Measurements from ENCODE around the gene HAPLN2. TPM values are rescaled to one million over a fixed set of nuclear protein-coding genes. Genes with fewer than 3 reads are reported as not detected.
A peak's percentile ranks its signal among the peaks of the same experiment; 100 is the strongest.

Gene HAPLN2
- total RNA-seq, 1 donor from 2014 or later, result not detected

DNA sequence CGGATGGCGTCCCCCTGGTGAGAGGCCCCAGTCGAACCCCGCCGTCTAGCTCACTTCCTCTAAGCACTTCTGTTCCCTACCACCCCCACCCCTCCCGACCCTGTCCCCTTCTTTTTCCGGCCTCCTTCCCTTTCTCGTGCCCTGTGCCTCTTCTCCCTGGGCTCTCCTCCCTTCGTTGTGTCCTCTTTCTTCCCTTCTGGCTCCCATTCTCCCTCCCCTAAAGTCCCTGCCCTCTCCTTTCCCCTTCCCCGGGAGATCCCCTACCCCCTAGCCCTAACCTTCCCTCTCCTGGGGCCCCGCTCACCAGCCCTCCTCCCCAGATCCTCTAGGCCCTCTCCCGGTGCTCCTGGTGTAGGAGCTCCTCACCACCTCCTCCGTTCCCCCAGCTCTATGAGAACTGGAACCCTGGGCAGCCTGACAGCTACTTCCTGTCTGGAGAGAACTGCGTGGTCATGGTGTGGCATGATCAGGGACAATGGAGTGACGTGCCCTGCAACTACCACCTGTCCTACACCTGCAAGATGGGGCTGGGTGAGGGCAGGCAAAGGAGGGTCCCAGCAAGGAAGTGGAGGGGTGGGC is 38.6 kb downstream of the HAPLN2 start:
- H3K9me3 Mint-ChIP-seq, result no peaks in the 10 kb centered on the region
- Histone ChIP-seq H4K20me1 (ENCODE audit: low read depth) (peaks cover 24% of the 10 kb centered on the region), H3K4me2 (peak overlapping the region; percentile 67), H3K9me3 (ENCODE audit: low read depth) (no peaks in the 10 kb centered on the region), H2AFZ (replicated peaks) (no peak overlapping the region), H3K36me3 (no peaks in the 10 kb centered on the region), H3F3A (ENCODE audit: low read depth) (peaks cover 26% of the 10 kb centered on the region), H3K79me2 (ENCODE audit: low read depth) (no peaks in the 10 kb centered on the region), H3K9ac (no peak overlapping the region), H3K27ac (no peak overlapping the region), H3K4me1 (peaks cover 35% of the 10 kb centered on the region), H3K4me3 (no peak overlapping the region), H3K27me3 (peaks cover 70% of the 10 kb centered on the region)
- TF ChIP-seq, protein P1, sequence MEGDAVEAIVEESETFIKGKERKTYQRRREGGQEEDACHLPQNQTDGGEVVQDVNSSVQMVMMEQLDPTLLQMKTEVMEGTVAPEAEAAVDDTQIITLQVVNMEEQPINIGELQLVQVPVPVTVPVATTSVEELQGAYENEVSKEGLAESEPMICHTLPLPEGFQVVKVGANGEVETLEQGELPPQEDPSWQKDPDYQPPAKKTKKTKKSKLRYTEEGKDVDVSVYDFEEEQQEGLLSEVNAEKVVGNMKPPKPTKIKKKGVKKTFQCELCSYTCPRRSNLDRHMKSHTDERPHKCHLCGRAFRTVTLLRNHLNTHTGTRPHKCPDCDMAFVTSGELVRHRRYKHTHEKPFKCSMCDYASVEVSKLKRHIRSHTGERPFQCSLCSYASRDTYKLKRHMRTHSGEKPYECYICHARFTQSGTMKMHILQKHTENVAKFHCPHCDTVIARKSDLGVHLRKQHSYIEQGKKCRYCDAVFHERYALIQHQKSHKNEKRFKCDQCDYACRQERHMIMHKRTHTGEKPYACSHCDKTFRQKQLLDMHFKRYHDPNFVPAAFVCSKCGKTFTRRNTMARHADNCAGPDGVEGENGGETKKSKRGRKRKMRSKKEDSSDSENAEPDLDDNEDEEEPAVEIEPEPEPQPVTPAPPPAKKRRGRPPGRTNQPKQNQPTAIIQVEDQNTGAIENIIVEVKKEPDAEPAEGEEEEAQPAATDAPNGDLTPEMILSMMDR (IDR thresholded peaks at IDR 0.05), result no peak
- TF ChIP-seq EZH2 (IDR thresholded peaks at IDR 0.05) (no peak), EZH2phosphoT487 (IDR thresholded peaks at IDR 0.05) (no peak)
- DNase-seq (ENCODE audit: low spot score), result no peak
- H3K27ac Mint-ChIP-seq, result no peak overlapping the region
- H3K36me3 Mint-ChIP-seq, result no peaks in the 10 kb centered on the region
- peaks cover 45% of the 10 kb centered on the region for H3K4me1 Mint-ChIP-seq
- peak overlapping the region; percentile 59 for H3K4me3 Mint-ChIP-seq
- H3K27me3 Mint-ChIP-seq (ENCODE audit: insufficient read depth, low read depth), result peaks cover 37% of the 10 kb centered on the region

GRCh38 chr1:156658496-156658895 is 39.3 kb downstream of the HAPLN2 start:
- peaks cover 63% of the 10 kb centered on the region for H3K27me3 ChIP-seq
- no peak for TF ChIP-seq EZH2 (IDR thresholded peaks at IDR 0.05)
- TF ChIP-seq EZH2phosphoT487 (IDR thresholded peaks at IDR 0.05), result no peak
- TF ChIP-seq, protein P1 (IDR thresholded peaks at IDR 0.05), result no peak
- H3K9me3 Mint-ChIP-seq, result no peaks in the 10 kb centered on the region
- H3K4me2 ChIP-seq, result no peak overlapping the region
- no peak overlapping the region for H3K27ac Mint-ChIP-seq
- peaks cover 24% of the 10 kb centered on the region for H4K20me1 ChIP-seq (ENCODE audit: low read depth)
- no peak overlapping the region for H3K27ac ChIP-seq
- H3K79me2 ChIP-seq (ENCODE audit: low read depth), result no peaks in the 10 kb centered on the region
- no peak for DNase-seq (ENCODE audit: low spot score)
- no peak overlapping the region for H2AFZ ChIP-seq (replicated peaks)
- no peak overlapping the region for H3K9ac ChIP-seq
- no peaks in the 10 kb centered on the region for H3K9me3 ChIP-seq (ENCODE audit: low read depth)
- H3F3A ChIP-seq (ENCODE audit: low read depth), result peaks cover 29% of the 10 kb centered on the region
- H3K36me3 Mint-ChIP-seq, result no peaks in the 10 kb centered on the region
- no peak overlapping the region for H3K4me3 Mint-ChIP-seq
- peaks cover 52% of the 10 kb centered on the region for H3K4me1 Mint-ChIP-seq
- H3K4me1 ChIP-seq, result peaks cover 41% of the 10 kb centered on the region
- H3K27me3 Mint-ChIP-seq (ENCODE audit: insufficient read depth, low read depth), result peaks cover 36% of the 10 kb centered on the region
- H3K36me3 ChIP-seq, result no peaks in the 10 kb centered on the region
- H3K4me3 ChIP-seq, result no peak overlapping the region

DNA sequence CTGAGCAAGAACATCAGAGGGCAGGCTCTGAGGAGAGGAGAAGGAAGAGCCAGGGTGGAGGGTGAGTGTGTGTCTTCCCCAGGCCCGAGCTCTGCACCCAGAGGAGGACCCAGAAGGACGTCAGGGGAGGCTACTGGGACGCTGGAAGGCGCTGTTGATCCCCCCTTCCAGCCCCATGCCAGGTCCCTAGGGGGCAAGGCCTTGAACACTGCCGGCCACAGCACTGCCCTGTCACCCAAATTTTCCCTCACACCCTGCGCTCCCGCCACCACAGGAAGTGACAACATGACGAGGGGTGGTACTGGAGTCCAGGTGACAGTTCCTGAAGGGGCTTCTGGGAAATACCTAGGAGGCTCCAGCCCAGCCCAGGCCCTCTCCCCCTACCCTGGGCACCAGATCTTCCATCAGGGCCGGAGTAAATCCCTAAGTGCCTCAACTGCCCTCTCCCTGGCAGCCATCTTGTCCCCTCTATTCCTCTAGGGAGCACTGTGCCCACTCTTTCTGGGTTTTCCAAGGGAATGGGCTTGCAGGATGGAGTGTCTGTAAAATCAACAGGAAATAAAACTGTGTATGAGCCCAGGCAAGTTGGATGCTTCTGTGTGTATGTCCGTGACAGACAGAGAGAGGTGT is 39.8 kb downstream of the HAPLN2 start:
- H3K9ac ChIP-seq, result no peak overlapping the region
- H3K4me3 Mint-ChIP-seq, result peak overlapping the region; percentile 62
- H3K27me3 Mint-ChIP-seq (ENCODE audit: insufficient read depth, low read depth), result peaks cover 33% of the 10 kb centered on the region
- H3K27ac Mint-ChIP-seq, result peak overlapping the region; percentile 92
- no peaks in the 10 kb centered on the region for H3K36me3 ChIP-seq
- DNase-seq (ENCODE audit: low spot score), result no peak
- no peak overlapping the region for H3K4me2 ChIP-seq
- H3K79me2 ChIP-seq (ENCODE audit: low read depth), result no peaks in the 10 kb centered on the region
- H2AFZ ChIP-seq (replicated peaks), result no peak overlapping the region
- no peaks in the 10 kb centered on the region for H3K9me3 ChIP-seq (ENCODE audit: low read depth)
- no peaks in the 10 kb centered on the region for H3K36me3 Mint-ChIP-seq
- H3K4me3 ChIP-seq, result no peak overlapping the region
- TF ChIP-seq EZH2phosphoT487 (IDR thresholded peaks at IDR 0.05), result no peak
- TF ChIP-seq, protein P1 (IDR thresholded peaks at IDR 0.05), result no peak
- TF ChIP-seq EZH2 (IDR thresholded peaks at IDR 0.05), result no peak
- peaks cover 34% of the 10 kb centered on the region for H3F3A ChIP-seq (ENCODE audit: low read depth)
- H3K27me3 ChIP-seq, result peaks cover 58% of the 10 kb centered on the region
- no peaks in the 10 kb centered on the region for H3K9me3 Mint-ChIP-seq
- H3K27ac ChIP-seq, result no peak overlapping the region
- H4K20me1 ChIP-seq (ENCODE audit: low read depth), result peaks cover 24% of the 10 kb centered on the region
- peaks cover 47% of the 10 kb centered on the region for H3K4me1 ChIP-seq
- peaks cover 57% of the 10 kb centered on the region for H3K4me1 Mint-ChIP-seq

All from neural progenitor cell (in vitro differentiated cells).